IPS-20b (cell line): ENCODE data around the gene PTPRN2.

Experiments used
- H3K27ac ChIP-seq: one replicate; pipeline ENCODE4 v1.5.1; 2013; ENCODE audit warnings: low read length
- H3K27me3 ChIP-seq: 2 replicates; pipeline ENCODE4 v1.6.1; 2013; ENCODE audit warnings: mild to moderate bottlenecking, low read length, inconsistent platforms; ENCODE audit not compliant: insufficient read depth
- H3K36me3 ChIP-seq: 2 replicates; pipeline ENCODE4 v1.6.1; 2013; ENCODE audit warnings: low read depth, mild to moderate bottlenecking, inconsistent platforms, low read length, moderate library complexity; ENCODE audit not compliant: insufficient read depth
- H3K4me1 ChIP-seq: 2 replicates; pipeline ENCODE4 v1.6.1; 2013; ENCODE audit warnings: mild to moderate bottlenecking, control low read depth, inconsistent platforms, low read length, moderate library complexity; ENCODE audit not compliant: insufficient read depth
- H3K4me3 ChIP-seq: 2 replicates; pipeline ENCODE4 v1.5.1; 2013; ENCODE audit warnings: mild to moderate bottlenecking, low read length, inconsistent platforms
- H3K9ac ChIP-seq: 2 replicates; pipeline ENCODE4 v1.6.1; 2013; ENCODE audit warnings: low read depth, mild to moderate bottlenecking, inconsistent platforms, low read length, moderate library complexity
- H3K9me3 ChIP-seq: 2 replicates; pipeline ENCODE4 v1.6.1; 2013; ENCODE audit warnings: mild to moderate bottlenecking, low read depth, low read length, inconsistent platforms; ENCODE audit not compliant: insufficient read depth

The PTPRN2 gene

GRCh38 chr7:158025686-158026600 is 561.7 kb downstream of the PTPRN2 start:
- H3K36me3 ChIP-seq = no peaks in the 10 kb centered on the region
- peaks cover 73% of the 10 kb centered on the region for H3K9me3 ChIP-seq
- H3K4me3 ChIP-seq = no peak overlapping the region
- no peaks in the 10 kb centered on the region for H3K4me1 ChIP-seq
- no peak overlapping the region for H3K27ac ChIP-seq
- H3K27me3 ChIP-seq = no peaks in the 10 kb centered on the region
- no peak overlapping the region for H3K9ac ChIP-seq

DNA sequence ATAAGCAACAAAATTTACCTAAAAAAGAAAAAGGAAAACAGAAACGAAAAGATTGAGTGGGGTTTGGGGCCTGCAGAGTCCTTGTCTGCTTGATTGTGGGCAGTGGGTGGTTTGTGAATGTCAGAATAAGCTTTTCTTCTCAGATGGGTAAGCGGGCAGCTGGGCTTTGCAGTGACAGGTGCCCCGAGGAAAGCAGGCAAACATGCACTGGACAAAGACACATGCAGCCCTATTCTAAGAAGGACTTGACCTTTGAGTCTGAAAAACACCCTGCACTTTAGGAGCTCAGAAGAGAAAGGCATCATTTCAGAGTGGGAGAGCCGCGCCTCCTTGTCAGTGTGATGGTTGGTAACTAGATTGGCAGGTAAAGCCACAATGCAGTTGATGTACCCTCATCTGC is 562.7 kb downstream of the PTPRN2 start:
- Histone ChIP-seq H3K36me3 (no peaks in the 10 kb centered on the region), H3K27me3 (no peaks in the 10 kb centered on the region)

GRCh38 chr7:158024351-158024715 is 563.3 kb downstream of the PTPRN2 start:
- H3K4me1 ChIP-seq = no peaks in the 10 kb centered on the region
- H3K9ac ChIP-seq = no peak overlapping the region
- H3K27me3 ChIP-seq = no peaks in the 10 kb centered on the region
- no peaks in the 10 kb centered on the region for H3K36me3 ChIP-seq
- no peak overlapping the region for H3K27ac ChIP-seq
- H3K4me3 ChIP-seq = no peak overlapping the region
- H3K9me3 ChIP-seq = peaks cover 64% of the 10 kb centered on the region

More for the DNA sequence above, 562.7 kb downstream of the PTPRN2 start:
- H3K27ac ChIP-seq = no peak overlapping the region
- H3K4me3 ChIP-seq = no peak overlapping the region
- H3K4me1 ChIP-seq = no peaks in the 10 kb centered on the region
- H3K9ac ChIP-seq = no peak overlapping the region
- H3K9me3 ChIP-seq = peaks cover 69% of the 10 kb centered on the region

DNA sequence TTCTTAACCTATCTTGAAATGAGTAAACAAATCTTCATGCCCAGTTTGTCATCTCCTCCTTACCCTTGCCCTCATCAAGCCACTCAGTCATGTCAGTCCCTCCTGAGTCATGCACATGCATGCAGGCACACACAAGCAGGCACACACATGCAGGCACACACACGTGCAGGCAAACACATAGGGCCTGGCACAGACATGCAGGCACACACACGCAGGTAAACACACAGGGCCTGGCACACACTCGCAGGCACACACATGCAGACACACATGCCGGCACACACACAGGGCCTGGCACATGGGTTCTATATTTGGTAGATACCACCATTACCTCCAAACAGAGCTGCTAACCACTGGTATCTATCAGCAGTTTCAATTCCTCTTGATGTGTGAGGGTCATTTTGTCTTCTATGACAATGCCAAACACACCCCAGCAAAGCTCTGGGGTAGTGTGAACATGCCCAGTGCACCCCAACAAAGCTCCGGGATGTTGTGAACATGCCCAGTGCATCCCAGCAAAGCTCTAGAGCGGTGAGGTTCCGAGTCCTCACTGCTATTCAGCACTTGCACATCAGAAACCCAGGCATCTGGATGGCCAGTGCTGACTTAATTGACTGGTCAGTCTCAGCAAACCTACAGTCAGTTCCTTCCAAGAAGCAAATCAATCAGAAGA is 563.8 kb downstream of the PTPRN2 start:
- Histone ChIP-seq H3K27me3 (no peaks in the 10 kb centered on the region), H3K36me3 (no peaks in the 10 kb centered on the region), H3K27ac (no peak overlapping the region), H3K9me3 (peaks cover 62% of the 10 kb centered on the region), H3K4me3 (no peak overlapping the region), H3K4me1 (no peaks in the 10 kb centered on the region), H3K9ac (no peak overlapping the region)

GRCh38 chr7:158023157-158023556 is 564.5 kb downstream of the PTPRN2 start:
- H3K27me3 ChIP-seq = no peaks in the 10 kb centered on the region
- peaks cover 67% of the 10 kb centered on the region for H3K9me3 ChIP-seq
- no peak overlapping the region for H3K27ac ChIP-seq
- H3K9ac ChIP-seq = no peak overlapping the region
- no peaks in the 10 kb centered on the region for H3K36me3 ChIP-seq
- no peak overlapping the region for H3K4me3 ChIP-seq
- no peaks in the 10 kb centered on the region for H3K4me1 ChIP-seq

DNA sequence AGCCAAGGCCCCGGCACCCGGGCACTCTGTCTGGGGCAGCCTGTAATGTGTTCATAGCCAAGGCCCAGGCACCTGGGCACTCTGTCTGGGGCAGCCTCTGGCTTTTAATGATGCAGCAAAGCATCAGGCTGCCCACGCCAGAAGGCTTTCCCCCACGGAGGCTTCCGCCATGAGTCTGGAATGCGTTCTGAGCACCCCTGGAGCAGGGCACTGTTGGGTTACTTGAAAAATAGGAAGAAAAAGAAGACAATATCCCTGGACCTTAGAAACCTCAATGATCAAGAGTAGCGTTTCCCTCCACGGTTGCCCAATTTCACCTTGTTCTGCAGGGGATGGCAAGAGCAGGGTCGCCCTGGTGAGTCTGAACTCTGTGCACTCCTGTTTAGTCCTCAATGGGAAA is 565.0 kb downstream of the PTPRN2 start:
- no peaks in the 10 kb centered on the region for H3K4me1 ChIP-seq
- H3K36me3 ChIP-seq = no peaks in the 10 kb centered on the region
- H3K9me3 ChIP-seq = peaks cover 66% of the 10 kb centered on the region
- no peaks in the 10 kb centered on the region for H3K27me3 ChIP-seq
- H3K9ac ChIP-seq = no peak overlapping the region
- no peak overlapping the region for H3K27ac ChIP-seq
- no peak overlapping the region for H3K4me3 ChIP-seq

GRCh38 chr7:158021836-158022235 is 565.8 kb downstream of the PTPRN2 start:
- Histone ChIP-seq H3K4me3 (no peak overlapping the region), H3K4me1 (no peaks in the 10 kb centered on the region), H3K9me3 (peaks cover 63% of the 10 kb centered on the region), H3K36me3 (no peaks in the 10 kb centered on the region), H3K27me3 (no peaks in the 10 kb centered on the region), H3K9ac (no peak overlapping the region), H3K27ac (no peak overlapping the region)

DNA sequence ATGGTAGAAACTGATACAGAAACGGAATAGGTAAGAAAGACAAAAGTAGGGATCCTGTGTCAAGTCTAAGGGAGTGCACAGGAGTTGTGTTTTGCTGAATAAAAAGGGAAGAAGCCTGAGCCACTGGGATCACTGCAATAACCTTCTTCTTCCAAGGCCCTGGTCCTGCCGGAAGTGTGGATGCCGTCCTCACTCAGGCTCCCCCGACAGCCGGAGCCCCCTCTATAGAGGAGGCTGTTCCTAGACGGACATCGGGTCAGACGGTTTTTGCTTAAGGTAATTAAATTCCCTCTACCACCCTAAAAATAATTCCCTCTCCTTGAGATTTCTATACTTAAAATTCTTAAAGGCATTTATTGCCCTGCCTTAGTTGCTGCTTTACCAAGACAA is 566.9 kb downstream of the PTPRN2 start:
- Histone ChIP-seq H3K9me3 (peaks cover 60% of the 10 kb centered on the region), H3K4me1 (no peaks in the 10 kb centered on the region), H3K9ac (no peak overlapping the region), H3K36me3 (no peaks in the 10 kb centered on the region), H3K4me3 (no peak overlapping the region), H3K27me3 (peaks cover 3% of the 10 kb centered on the region; the same call in 1 of the 2 replicates), H3K27ac (no peak overlapping the region)

GRCh38 chr7:158019726-158020705 is 567.6 kb downstream of the PTPRN2 start:
- Histone ChIP-seq H3K4me3 (no peak overlapping the region), H3K27me3 (peaks cover 10% of the 10 kb centered on the region), H3K9ac (no peak overlapping the region), H3K27ac (no peak overlapping the region), H3K9me3 (peaks cover 63% of the 10 kb centered on the region), H3K4me1 (peaks cover 2% of the 10 kb centered on the region; the same call in 1 of the 2 replicates), H3K36me3 (no peaks in the 10 kb centered on the region)

GRCh38 chr7:158018971-158019645 is 568.5 kb downstream of the PTPRN2 start:
- H3K9me3 ChIP-seq = peaks cover 63% of the 10 kb centered on the region

More at GRCh38 chr7:158018971-158019645, 568.5 kb downstream of the PTPRN2 start:
- Histone ChIP-seq H3K27me3 (peaks cover 19% of the 10 kb centered on the region), H3K4me3 (no peak overlapping the region), H3K36me3 (no peaks in the 10 kb centered on the region), H3K4me1 (peaks cover 4% of the 10 kb centered on the region; the same call in 1 of the 2 replicates), H3K27ac (no peak overlapping the region), H3K9ac (no peak overlapping the region)
